Left ventricle myocardium superior (tissue), 1 donor: Measurements from ENCODE around the gene MAPK4. TPM values are rescaled to one million over a fixed set of nuclear protein-coding genes. Genes with fewer than 3 reads are reported as not detected.

Experiments used
- ATAC-seq: fragments of 200-7000 bp; cut with Tn5 transposase; one replicate; pipeline ENCODE4 v1.9.1; 2020; ENCODE audit warnings: mild to moderate bottlenecking, moderate library complexity
- DNase-seq: peaks from one replicate; pipeline ENCODE4 v3.0.0-alpha.2; 2020
- intact Hi-C: fragments of 100-400 bp; cut with micrococcal nuclease; formaldehyde crosslinking; loops from one replicate; pipeline ENCODE4 v1.11.0; 2022
- total RNA-seq: library from RNA; stranded (reverse); fragmentation: NEBNext Ultra II Directional; extraction: Animal tissue kit (Norgen Biotek cat#: 25700); gene quantifications from one replicate; pipeline ENCODE4 v1.2.1, GENCODE V29; 2021
- donor health status: DM: no; HTN: yes; CAD: no; lungs with severe emphysema.

The MAPK4 gene
- total RNA-seq, 1 donor from 2014 or later = 28.8 TPM

DNA sequence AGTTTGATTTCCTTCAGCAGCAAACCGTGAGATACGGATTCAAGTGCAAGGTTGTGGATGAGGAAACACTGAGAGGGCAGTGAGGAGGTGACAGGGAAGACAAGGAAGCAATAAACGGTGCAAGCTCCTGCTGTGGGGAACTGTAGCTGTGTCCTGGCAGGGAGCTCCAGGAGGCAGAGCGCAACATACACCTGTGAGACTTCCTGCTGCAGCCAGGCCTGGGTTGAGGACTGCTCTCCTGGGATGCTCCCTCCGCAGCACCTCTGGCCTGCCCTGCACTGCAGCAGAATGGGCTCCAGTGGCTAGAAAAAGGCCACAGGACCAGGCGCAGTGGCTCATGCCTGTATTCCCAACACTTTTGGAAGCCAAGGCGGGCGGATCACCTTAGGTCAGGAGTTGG lies 174.5 kb downstream of the MAPK4 start:
- intact Hi-C loops = no loop called here
- DNase-seq (no peak), ATAC-seq (no peak)

DNA sequence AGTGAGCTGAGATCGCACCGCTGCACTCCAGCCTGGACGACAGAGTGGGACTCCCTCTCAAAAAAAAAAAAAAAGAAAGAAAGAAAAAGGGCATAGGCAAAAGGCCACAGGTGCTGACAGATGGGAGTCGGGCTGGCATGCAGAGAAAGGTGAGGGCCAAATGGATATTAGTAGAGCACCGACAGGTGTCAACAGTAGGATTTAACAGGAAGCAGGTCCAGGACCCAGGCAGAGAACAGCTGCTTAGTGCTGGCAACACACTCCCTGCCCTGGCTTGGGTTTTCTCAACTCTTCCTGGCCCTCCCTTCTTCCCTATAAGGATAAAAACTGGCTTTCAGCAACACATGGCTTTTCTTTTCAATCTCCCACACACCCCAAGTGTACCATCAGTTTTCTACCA lies 175.0 kb downstream of the MAPK4 start:
- intact Hi-C loops = no loop called here
- DNase-seq (no peak), ATAC-seq (no peak)

DNA sequence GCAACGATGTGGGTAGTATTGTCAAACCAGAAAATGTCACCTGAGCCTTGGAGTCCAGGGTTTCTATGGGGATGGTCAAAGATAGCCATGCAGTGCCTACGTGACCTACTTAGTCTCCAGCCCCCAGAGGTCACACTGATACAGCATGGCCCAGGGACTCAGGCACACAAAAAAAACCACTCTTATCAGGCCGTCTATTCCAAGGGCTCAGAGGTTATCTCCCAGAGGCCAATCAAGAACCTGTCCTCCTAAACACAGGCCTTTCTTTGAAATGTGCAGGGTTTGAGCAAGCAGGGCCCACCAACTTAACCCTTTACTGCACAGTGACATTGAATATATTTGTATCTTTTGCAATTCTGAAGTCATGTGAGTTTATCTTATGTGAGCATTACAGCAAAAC lies 177.2 kb downstream of the MAPK4 start:
- intact Hi-C loops = no loop called here
- DNase-seq = no peak
- ATAC-seq = no peak

DNA sequence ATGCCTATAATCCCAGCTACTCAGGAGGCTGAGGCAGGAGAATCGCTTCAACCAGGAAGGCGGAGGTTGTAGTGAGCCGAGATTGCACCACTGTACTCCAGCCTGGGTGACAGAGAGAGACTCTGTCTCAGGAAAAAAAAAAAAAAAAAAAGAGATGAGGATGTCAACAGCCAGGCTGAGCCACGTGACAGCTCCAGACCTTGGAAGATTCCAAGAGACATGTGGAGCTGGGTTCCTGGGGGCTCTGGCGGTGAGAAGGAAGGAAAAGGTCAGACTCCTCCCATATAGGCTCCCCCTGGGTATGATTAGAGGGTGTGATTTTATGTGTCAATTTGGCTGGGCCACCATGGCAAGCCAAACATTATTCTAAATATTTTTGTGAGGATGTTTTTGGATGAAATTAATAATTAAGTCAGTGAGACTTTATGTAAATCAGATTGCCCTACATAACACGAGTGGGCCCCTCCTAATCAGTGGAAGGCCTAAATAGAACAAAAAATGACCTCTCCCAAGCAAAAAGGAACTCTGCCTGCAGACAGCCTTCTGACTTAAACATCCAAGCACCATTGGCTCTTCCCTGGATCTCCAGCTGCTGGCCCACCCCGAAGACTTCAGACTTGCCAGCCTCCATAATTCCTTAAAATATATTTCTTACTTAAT lies 178.3 kb downstream of the MAPK4 start:
- intact Hi-C loops = no loop called here
- ATAC-seq = no peak

DNA sequence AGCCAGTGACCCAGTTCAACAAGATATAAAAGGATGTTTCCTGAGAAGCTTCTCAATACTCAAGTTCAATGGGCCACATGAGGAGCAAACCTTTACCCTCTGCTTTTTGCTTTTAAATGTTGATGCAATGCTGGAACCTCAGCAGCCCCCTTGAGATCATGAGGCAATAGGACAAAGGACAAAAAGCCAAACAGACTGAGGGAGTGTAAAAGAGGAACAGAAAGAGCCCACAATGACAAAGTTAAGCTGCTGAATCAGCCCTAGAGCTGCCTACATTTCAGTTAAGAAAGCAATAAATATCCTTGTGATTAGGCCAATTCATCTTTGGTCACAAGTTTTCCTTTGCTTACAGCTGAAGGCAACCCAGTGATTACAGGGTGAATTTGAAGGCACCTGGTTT lies 183.1 kb downstream of the MAPK4 start:
- ATAC-seq (no peak), DNase-seq (no peak)
- intact Hi-C loops = no loop called here

More for the DNA sequence above, 178.3 kb downstream of the MAPK4 start:
- no peak for DNase-seq

DNA sequence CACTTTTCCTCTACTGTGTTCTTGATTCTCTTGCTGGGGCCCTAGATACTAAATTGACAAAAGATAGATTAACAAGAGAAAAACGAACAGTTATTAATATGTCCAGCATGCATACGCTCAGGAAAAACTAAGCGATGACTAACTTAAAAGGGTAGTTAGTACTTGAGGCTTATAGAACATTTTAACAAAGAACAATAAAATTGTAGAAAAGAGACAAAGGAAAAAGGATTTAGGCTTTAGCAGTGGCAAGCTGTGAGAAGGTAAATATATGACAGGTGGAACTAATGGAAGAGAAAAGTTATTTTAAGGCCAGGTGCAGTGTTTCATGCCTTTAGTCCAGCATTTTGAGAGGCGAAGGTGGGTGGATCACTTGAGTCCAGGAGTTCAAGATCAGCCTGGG lies 184.4 kb downstream of the MAPK4 start:
- no peak for DNase-seq
- ATAC-seq = no peak
- intact Hi-C loops = no loop called here

DNA sequence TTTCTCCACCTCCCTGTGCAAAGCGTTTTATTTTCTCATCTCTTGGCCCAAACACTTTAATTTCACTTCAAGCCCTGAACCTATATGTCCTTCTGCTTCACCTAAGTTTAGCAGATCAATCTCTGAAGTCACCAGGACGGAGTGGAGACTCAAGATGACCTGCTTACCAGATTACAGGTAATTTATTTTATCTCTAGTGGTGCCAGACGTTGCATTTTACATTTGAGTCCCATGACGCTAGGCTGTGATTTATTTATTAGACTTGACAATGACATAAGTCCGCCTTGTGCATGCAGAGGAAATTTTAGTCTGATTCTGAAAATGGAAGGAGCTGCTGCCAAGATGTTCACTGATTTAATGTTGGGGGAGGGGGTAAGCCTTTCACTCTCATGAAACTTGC lies 186.1 kb downstream of the MAPK4 start:
- intact Hi-C loops = no loop called here
- no peak for ATAC-seq
- DNase-seq = no peak

DNA sequence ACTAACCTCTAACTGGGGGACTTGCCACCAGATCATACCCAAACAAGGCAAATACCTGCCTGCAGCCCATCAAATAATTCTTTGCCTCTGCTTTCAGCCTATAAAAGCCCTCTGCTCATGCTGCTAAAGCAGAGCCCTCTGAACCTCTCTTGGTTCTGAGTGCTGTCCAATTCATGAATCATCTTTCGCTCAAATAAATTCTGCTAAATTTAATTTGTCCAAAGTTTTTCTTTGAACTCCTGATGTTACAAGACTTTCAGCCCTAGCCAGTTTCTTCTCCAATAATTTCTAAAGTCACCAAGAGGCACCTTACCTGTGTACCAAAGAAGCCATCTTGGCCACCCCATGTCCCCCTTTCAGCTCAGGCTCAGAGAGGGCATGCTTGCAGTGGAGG lies 188.0 kb downstream of the MAPK4 start:
- DNase-seq (no peak), ATAC-seq (no peak)
- intact Hi-C loops = no loop called here

DNA sequence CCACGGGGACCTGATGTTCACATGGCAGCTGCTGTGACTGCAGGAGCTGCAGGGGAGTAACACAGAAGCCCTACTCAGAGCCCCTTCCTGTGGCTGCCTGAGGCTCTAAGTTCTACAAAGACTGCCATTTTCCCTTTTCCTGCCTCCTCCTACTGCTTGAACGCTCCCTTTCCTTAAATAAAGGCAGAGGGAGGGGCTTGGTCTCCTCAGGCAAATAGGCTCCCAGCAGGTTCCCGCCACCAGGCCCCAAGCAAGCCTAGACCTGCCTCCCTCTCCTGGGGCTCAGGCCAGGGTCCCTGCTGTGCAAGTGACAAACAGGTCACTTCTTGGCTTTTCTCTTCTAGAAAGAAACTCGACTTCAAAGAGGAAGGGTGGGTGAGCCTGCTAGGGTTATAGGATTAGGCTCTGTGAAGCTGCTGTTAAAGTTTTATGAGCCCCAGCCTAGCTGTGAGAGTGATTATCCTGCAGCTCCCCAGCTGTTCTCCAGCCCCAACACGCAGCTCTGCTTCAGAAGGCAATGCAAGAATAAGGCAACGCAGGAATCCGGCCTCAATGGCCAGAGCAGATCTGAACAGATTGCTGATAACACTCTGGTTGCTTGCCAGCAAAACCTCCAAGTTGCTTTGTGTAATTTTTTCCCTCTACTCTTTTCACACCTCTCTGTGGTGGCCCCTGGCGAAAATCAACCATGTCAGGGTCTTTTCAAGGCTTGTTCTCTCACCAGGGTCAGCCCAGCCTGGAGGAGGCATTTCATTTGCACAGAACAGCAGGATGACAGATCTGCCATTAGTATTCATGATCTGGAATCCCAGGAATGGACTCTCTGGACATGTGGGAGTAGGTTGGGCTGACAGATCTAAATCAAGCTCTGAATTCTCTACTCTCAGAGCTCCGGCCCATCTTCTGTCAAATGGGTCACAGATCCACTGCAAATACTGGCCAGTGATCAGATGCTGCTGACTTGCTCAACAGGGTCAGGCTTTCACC lies 188.6 kb downstream of the MAPK4 start:
- no peak for ATAC-seq
- intact Hi-C loops = no loop called here
- DNase-seq = no peak

DNA sequence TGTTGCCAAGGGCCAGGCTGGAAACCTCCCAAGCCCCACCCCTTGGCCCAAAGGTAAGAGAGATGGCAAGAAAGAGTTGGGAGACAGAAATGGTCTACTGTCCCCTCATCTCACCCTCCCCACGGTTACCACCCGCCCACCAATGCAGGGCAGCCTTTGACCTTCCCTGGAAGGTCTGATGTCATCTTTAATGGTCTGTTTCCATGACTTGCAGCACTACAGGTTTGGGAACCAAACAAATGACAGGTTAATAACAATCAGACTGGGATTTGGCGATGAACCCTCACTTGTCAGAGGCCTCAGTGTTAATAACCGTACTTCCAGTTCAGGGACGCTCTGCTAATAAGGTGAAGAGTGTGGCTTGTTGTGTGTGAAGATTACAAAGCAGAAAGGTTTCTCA lies 189.5 kb downstream of the MAPK4 start:
- DNase-seq (no peak), ATAC-seq (no peak)
- intact Hi-C loops = no loop called here

DNA sequence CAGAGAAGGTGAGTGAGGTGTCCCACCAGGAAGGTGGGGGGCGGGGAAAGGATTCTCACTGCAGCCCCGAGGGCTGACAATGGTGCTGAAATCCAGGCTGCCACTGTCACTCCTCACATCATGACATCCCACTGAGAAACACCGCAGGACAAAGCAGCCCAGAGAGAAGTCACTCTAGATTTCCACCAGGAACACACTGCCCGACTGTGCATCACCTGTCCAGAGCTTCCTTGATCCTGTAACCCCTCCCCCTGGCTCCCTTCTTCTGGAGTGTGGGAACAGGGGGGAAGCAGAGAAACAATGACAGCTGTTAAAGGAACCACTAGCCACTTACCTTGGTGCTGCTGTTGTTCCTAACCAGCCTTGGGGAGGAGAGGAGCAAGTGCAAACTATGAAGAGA lies 190.1 kb downstream of the MAPK4 start:
- ATAC-seq = no peak
- intact Hi-C loops = no loop called here
- no peak for DNase-seq

DNA sequence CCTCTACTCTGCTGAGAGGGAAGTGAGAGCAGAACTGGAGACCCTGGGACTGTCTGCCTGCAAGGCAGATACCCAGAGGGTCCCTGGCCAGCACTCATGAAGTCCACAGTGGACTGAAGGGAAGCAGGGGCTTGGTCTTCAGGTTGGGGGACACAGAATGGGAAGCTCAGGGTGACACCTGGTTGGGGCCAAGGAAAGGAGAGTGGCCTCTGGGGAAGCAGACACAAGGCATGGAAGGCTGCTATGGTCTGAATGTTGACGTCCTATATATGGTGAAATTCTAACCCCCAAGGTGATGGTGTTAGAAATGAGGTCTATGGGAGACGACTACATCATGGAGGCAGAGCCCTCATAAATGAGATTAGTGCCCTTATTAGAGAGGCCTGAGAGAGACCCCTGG lies 190.7 kb downstream of the MAPK4 start:
- intact Hi-C loops = no loop called here
- DNase-seq (no peak), ATAC-seq (no peak)

DNA sequence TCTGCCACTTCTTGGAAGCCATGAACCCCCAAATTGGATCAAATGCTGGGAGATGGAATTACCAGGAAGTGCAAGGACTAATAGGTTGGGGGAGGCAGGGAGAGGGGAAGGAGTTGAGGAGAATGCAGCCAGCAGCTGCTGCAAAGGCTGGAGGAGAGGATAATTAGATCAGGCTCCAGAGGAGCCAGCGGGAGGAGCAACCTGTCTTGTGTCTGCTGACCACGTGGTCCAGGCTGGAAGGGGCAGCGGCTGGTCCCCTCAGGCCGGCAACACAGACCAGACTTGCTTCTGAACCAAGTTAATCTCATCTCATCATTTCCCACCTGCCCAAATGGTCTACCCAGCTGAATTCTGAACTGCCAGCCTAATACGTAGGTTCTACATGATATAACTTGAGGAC lies 191.6 kb downstream of the MAPK4 start:
- ATAC-seq = no peak
- no peak for DNase-seq
- intact Hi-C loops = no loop called here

DNA sequence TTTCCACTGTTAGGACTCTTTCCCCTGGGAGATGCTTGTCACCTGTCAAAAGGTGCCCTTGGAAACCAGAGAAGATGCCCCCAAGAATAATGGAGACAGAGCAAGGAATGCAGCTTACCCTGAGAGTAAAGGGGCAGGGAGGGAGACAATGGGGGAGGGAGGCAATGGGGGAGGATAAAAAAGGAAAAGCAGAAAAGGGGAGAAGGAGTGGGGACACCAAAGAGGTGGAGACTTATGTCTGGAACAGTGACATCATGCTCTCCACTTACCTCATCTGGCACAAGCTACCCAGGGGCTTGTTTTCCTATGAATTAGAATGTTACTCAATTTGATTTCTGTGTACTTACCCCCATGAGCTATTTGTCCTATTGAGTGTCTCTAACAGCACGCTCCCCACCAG lies 192.1 kb downstream of the MAPK4 start:
- ATAC-seq (no peak), DNase-seq (no peak)
- intact Hi-C loops = no loop called here

DNA sequence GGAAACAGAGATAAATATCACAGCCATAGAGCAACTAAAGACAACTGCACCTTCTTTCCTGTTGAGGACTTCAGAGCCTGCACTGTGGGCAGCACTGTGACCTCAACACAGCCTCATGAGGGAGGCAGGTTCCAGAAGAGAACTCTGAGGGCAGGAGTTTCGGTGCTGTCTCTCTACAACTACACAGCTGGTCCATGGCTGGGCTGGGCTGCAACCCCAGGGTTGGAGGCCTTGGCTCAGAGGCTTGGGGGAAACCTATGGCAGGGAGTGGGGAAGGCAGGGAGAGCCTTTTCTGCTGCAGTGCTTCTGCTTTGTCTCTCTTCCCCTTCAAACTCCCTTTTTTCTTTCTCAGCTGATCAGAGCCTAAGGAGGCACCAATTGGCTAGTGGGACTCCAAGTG lies 193.4 kb downstream of the MAPK4 start:
- ATAC-seq (no peak), DNase-seq (no peak)
- intact Hi-C loops = no loop called here

DNA sequence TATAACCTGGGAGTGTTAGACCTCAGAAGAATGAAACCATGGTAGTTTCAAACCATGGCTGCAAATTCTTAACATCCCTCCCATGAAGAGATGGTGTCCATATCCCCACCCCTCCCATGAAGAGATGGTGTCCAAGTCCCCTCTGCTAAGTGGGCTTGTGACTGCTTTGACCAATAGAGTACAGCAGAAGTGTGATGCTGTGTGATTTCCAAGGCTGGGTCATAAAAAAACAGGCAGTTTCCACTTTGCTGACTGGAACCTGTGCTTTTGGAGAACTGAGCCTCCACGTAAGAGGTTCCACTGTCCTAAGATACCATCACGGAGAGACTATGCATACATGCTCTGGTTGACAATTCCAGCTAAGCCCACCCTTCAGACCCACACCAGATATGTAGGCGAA lies 194.4 kb downstream of the MAPK4 start:
- intact Hi-C loops = no loop called here
- DNase-seq = no peak
- no peak for ATAC-seq

DNA sequence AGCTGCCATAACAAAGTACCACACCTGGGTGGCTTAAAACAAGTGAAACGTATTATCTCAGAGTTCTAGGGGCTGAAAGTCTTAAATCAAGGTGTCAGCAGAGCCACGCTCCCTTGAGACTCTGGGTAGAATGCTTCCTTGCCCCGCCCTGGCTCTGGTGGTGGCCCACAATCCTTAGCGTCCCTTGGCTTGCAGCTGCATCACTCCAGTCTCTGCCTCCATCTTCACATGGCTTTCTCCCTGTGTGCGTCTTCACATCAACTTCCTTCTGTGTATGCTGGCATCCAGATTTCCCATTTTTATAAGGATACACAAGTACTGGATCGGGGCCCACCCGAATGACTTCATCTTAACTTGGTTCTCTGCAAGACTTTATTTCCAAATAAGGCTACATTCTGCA lies 197.5 kb downstream of the MAPK4 start:
- DNase-seq (no peak), ATAC-seq (no peak)
- intact Hi-C loops = no loop called here

DNA sequence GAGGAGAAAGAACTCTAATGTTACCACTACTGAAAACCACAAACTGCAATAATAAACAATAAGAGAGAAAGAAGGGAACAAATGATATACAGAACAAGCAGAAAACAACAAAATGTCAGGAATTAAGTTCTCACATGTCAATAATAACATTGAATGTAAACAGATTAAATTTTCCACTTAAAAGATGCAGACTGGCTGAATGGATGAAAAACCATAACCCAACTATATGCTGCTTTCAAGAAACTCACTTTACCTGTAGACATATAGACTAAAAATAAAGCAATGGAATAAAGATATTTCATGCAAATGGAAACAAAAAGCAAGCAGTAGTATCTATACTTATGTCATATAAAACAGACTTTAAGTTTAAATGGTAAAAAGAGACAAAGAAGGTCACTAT lies 209.6 kb downstream of the MAPK4 start:
- intact Hi-C loops = no loop called here
- DNase-seq (no peak), ATAC-seq (no peak)

DNA sequence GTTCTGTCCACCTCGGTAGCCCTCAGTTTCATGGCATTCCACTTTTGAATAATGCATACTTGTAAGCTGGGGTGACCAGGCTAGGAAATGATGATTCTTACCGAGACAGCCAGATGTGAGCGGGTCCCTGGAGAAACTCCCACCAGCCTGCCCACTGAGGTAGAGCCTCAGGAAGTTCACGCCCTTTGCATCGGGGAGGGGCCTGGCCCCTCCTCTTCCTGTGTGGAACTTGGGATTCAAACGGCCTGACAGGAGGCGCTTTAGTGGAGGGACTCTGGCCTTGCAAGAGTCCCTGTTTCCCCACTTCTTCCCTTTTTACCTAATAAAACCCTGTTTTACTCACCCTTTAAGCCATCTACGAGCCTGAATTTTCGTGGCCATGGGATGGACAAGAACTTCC lies 215.3 kb downstream of the MAPK4 start:
- ATAC-seq (no peak), DNase-seq (no peak)
- intact Hi-C loops = no loop called here

DNA sequence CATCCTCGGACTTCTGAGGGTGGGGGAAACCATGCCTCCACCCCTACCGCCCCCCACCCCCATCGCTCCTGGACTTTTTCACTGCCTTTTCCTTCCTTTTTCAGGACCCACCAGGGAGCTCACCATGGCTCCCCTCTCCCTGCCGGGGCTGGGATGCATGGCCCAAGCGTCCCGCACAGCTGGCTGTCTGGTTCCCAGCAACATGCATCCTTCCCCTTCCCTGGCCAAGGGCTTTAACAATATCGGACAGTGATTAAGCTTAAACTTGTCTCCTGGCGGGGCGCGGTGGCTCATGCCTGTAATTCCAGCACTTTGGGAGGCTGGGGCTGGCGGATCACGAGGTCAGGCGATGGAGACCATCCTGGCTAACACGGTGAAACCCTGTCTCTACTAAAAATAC lies 215.8 kb downstream of the MAPK4 start:
- no peak for ATAC-seq
- intact Hi-C loops = no loop called here

DNA sequence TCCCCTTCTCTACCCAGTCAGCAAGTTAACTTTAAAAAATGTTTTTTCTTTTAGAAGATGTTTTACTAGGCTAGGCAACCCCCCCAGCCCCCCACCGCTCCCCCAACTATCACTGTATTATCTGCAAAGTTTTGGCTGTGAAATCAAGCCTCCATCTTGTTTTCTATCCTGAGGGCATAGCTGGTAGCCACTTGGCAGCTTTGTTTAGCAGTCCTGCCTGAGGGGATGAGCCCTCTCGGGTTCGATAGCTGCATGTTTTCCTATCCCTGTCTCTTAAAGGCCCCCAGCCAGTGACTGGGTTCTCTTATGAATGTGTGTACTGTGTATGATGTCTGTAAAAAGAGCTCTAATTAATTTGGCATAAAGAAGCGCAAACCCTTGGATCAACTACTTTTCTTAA lies 216.5 kb downstream of the MAPK4 start:
- intact Hi-C loops = no loop called here
- ATAC-seq (no peak), DNase-seq (no peak)

More for the DNA sequence above, 215.8 kb downstream of the MAPK4 start:
- no peak for DNase-seq
